DMS153 treated with DMSO at 0.1 percent for 48 hours (cell line): ENCODE measurements around the gene MAPK1.

Source experiments
- DNase-seq: peaks from one replicate; lab custom pipeline; 2025; ENCODE audit not compliant: unreplicated experiment; lab: John Stamatoyannopoulos, UW

MAPK1 gene

DNA sequence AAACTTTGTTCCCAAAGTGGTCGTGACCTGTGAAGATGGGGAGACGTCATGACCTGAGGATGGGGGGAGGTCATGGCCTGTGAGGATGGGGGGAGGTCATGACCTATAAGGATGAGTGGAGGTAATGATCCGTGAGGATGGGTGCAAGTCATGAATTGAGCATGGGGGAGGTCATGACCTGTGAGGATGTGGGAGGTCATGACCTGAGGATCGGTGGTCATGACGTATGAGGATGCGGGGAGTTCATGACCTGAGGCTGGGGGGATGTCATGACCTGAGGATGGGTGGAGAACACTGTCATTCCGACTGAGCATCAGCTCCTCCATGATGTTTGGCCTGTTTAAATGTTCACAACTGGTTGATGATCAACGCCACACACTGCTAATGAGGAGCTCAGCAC, 157.8 kb downstream of the MAPK1 start:
- no peak for DNase-seq

DNA sequence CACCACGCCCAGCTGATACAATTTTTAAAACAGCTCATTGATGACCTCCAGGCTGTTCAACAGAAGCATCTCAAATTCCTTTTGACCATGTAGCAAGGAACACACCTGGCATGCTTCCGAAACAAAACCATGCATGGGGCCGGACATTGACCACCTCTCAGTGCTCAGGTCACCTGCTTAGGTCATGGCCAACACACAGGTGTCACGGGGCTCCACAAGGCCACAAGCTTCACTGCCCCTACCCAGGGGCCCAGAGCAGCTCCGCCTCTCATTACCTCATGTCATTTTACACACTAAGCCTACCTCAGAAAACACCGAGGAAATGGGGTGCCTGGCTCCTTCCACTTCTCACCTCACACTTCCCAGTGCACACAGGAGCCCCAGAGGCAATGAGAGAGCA, 158.5 kb downstream of the MAPK1 start:
- DNase-seq = no peak

- no peak for DNase-seq
These were observed 159.8 kb downstream of the MAPK1 start for GRCh38 chr22:21707677-21708076.
